Measurements from ENCODE around the gene SCRN1. TPM values are rescaled to one million over a fixed set of nuclear protein-coding genes. Genes with fewer than 3 reads are reported as not detected.

Gene SCRN1
- total RNA-seq, 2 experiments from 2014 or later = 11.5 to 14.6 TPM

GRCh38 chr7:30023524-30023923 is 33.9 kb upstream of the SCRN1 start:
- H3K36me3 Mint-ChIP-seq = peaks cover 4% of the 10 kb centered on the region
- DNase-seq (no peak), ATAC-seq (ENCODE audit: low read depth) (no peak)
- H3K27me3 Mint-ChIP-seq = no peaks in the 10 kb centered on the region
- H3K4me1 Mint-ChIP-seq = peaks cover 27% of the 10 kb centered on the region
- H3K9me3 Mint-ChIP-seq = no peaks in the 10 kb centered on the region
- no peak overlapping the region for H3K4me3 Mint-ChIP-seq
- POLR2A ChIA-PET = no interaction called here
- no peak overlapping the region for H3K27ac Mint-ChIP-seq

DNA sequence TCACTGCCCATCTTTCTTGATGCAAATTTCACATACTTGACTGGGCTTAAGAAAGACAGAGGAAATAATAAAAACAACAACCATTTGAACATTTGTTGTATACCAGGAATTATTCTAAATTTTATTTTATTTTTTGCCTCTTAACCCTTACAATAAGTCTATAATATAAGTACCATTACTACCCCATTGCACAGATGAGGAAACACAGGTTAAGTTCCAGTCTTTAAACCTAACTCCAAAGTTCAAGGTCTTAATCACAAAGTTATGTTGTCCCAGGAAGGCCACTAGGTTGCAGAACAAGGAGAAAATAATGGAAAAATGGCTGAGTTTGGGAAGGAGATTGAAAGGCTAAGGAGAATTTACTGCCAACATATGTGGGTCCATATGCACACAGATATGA is 33.4 kb upstream of the SCRN1 start:
- H3K4me3 Mint-ChIP-seq = no peak overlapping the region
- H3K4me1 Mint-ChIP-seq = peaks cover 27% of the 10 kb centered on the region
- POLR2A ChIA-PET = no interaction called here
- no peaks in the 10 kb centered on the region for H3K27me3 Mint-ChIP-seq
- H3K9me3 Mint-ChIP-seq = no peaks in the 10 kb centered on the region
- H3K36me3 Mint-ChIP-seq = peaks cover 4% of the 10 kb centered on the region
- no peak overlapping the region for H3K27ac Mint-ChIP-seq
- no peak for DNase-seq
- ATAC-seq (ENCODE audit: low read depth) = no peak

- H3K4me1 Mint-ChIP-seq = peaks cover 20% of the 10 kb centered on the region
- POLR2A ChIA-PET = no interaction called here
- no peak for DNase-seq
- H3K27me3 Mint-ChIP-seq = no peaks in the 10 kb centered on the region
- no peak overlapping the region for H3K27ac Mint-ChIP-seq
- H3K9me3 Mint-ChIP-seq = no peaks in the 10 kb centered on the region
- H3K36me3 Mint-ChIP-seq = peaks cover 4% of the 10 kb centered on the region
- ATAC-seq (ENCODE audit: low read depth) = no peak
- no peak overlapping the region for H3K4me3 Mint-ChIP-seq
These were observed 30.9 kb upstream of the SCRN1 start for GRCh38 chr7:30020535-30020934.

DNA sequence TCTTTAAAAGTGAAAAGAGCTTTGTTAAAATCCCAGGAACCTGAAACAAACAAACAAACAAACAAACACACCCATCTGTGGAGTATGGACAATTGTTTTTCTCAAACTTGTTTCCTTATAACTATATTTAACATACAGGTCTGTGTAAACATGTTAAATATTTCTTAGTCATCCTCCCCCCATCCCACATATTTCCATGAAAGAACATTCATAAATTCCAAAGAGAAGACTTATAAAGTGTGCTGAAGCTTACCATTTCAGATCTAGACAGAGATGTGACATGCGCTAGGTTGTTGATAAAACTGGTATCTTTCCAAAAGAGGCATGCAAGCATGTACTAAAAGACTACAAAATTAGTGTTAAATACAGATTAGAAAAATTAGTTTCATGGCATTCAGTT is 30.4 kb upstream of the SCRN1 start:
- ATAC-seq (ENCODE audit: low read depth) = no peak
- no peaks in the 10 kb centered on the region for H3K9me3 Mint-ChIP-seq
- H3K36me3 Mint-ChIP-seq = peaks cover 4% of the 10 kb centered on the region
- no peak for DNase-seq
- H3K4me1 Mint-ChIP-seq = peaks cover 15% of the 10 kb centered on the region
- no peaks in the 10 kb centered on the region for H3K27me3 Mint-ChIP-seq
- H3K4me3 Mint-ChIP-seq = no peak overlapping the region
- POLR2A ChIA-PET = no interaction called here
- H3K27ac Mint-ChIP-seq = no peak overlapping the region

DNA sequence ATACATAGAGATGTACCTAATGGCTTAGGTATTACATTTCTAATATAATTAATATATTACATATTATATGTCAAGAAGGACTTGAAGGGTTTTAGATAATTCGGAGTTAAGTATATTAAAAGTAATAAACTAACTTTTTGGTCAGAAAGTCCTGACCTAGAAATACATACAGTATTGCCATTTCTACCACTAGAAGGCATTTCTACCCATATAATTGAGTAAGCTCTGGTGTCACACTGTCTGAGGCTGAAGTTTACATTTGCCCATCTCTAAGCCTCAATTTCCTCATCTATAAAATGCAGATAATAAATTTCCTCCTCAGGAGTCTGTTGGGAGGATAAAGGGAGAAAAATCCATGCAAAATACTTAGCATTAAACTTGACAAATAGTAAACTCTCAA is 29.8 kb upstream of the SCRN1 start:
- ATAC-seq (ENCODE audit: low read depth) (no peak), DNase-seq (no peak)
- Mint-ChIP-seq H3K36me3 (peaks cover 6% of the 10 kb centered on the region), H3K27ac (no peak overlapping the region), H3K4me3 (no peak overlapping the region), H3K27me3 (no peaks in the 10 kb centered on the region), H3K4me1 (peaks cover 11% of the 10 kb centered on the region), H3K9me3 (no peaks in the 10 kb centered on the region)
- POLR2A ChIA-PET = no interaction called here

- POLR2A ChIA-PET = no interaction called here
- no peaks in the 10 kb centered on the region for H3K27me3 Mint-ChIP-seq
- ATAC-seq (ENCODE audit: low read depth) = no peak
- H3K9me3 Mint-ChIP-seq = no peaks in the 10 kb centered on the region
- DNase-seq = no peak
- H3K27ac Mint-ChIP-seq = no peak overlapping the region
- peaks cover 6% of the 10 kb centered on the region for H3K4me1 Mint-ChIP-seq
- peaks cover 7% of the 10 kb centered on the region for H3K36me3 Mint-ChIP-seq
- H3K4me3 Mint-ChIP-seq = no peak overlapping the region
These were observed 28.9 kb upstream of the SCRN1 start for GRCh38 chr7:30018451-30018850.

DNA sequence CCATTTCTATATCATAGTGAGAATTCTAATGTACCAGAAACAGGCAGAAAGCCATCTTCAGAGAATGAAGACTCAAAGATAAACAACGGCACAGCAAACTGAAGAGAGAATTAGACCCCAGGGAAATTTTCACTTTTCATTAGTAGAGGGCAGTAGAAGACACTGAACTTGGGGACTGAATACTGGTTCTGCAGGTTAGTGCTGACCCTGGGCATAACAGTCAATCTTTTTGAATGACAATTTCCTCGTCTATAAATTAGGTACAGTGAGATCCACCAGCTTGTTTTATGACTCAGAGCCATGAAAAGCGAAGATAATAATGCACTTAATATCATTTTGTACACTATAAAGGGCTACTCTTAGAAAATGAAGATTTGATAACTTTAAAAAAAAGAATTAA is 23.2 kb upstream of the SCRN1 start:
- no peaks in the 10 kb centered on the region for H3K4me1 Mint-ChIP-seq
- POLR2A ChIA-PET = no interaction called here
- no peak overlapping the region for H3K4me3 Mint-ChIP-seq
- H3K27ac Mint-ChIP-seq = no peak overlapping the region
- no peaks in the 10 kb centered on the region for H3K27me3 Mint-ChIP-seq
- DNase-seq (no peak), ATAC-seq (ENCODE audit: low read depth) (no peak)
- H3K9me3 Mint-ChIP-seq = no peaks in the 10 kb centered on the region
- H3K36me3 Mint-ChIP-seq = peaks cover 4% of the 10 kb centered on the region

- Mint-ChIP-seq H3K4me1 (no peaks in the 10 kb centered on the region), H3K27ac (no peak overlapping the region), H3K27me3 (peaks cover 6% of the 10 kb centered on the region), H3K36me3 (peaks cover 4% of the 10 kb centered on the region), H3K4me3 (no peak overlapping the region), H3K9me3 (no peaks in the 10 kb centered on the region)
- POLR2A ChIA-PET = no interaction called here
- ATAC-seq (ENCODE audit: low read depth) (no peak), DNase-seq (no peak)
These were observed 20.4 kb upstream of the SCRN1 start for GRCh38 chr7:30010021-30010420.

DNA sequence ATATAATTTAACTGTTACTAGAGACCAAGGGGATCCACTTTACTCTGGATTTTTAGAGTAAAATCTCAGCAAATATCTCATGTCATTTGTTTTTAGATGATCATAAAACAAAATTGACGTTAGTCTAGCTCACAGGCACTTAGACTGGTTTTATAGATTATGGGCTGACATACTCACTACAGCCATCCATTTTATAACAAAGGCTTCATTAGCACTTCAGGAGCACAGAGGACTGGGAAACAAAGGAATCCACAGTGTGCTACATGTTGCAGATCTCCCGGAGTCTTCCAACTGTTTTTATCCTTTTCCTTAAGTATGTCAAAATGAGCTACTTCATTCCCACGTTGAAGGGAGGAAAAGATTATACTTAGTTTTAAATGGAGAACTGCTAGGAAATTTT is 15.9 kb upstream of the SCRN1 start:
- H3K27me3 Mint-ChIP-seq = peaks cover 14% of the 10 kb centered on the region
- ATAC-seq (ENCODE audit: low read depth) (no peak), DNase-seq (no peak)
- H3K36me3 Mint-ChIP-seq = no peaks in the 10 kb centered on the region
- no peaks in the 10 kb centered on the region for H3K4me1 Mint-ChIP-seq
- H3K27ac Mint-ChIP-seq = no peak overlapping the region
- H3K9me3 Mint-ChIP-seq = no peaks in the 10 kb centered on the region
- POLR2A ChIA-PET = no interaction called here
- H3K4me3 Mint-ChIP-seq = no peak overlapping the region

DNA sequence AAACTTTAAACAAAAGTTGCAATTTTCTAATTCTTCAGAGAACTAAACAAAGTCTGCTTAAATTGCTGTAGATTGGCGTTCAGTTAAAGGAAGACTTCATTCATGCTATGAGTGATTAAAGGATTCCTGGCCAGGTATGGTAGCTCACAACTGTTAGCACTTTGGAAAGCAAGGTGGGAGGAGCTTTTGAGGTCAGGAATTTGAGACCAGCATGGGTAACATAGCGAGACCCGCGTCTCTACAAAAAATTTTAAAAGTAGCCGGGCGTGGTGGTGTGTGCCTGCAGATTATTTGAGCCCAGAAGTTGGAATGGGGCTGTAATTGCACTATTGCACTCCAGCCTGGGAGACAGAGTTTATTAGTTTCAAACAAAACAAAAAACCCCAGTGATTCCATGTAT is 13.5 kb upstream of the SCRN1 start:
- peaks cover 21% of the 10 kb centered on the region for H3K27me3 Mint-ChIP-seq
- H3K9me3 Mint-ChIP-seq = no peaks in the 10 kb centered on the region
- no peak overlapping the region for H3K4me3 Mint-ChIP-seq
- no peak overlapping the region for H3K27ac Mint-ChIP-seq
- H3K36me3 Mint-ChIP-seq = peaks cover 1% of the 10 kb centered on the region
- H3K4me1 Mint-ChIP-seq = no peaks in the 10 kb centered on the region
- POLR2A ChIA-PET = no interaction called here
- DNase-seq (no peak), ATAC-seq (ENCODE audit: low read depth) (no peak)

DNA sequence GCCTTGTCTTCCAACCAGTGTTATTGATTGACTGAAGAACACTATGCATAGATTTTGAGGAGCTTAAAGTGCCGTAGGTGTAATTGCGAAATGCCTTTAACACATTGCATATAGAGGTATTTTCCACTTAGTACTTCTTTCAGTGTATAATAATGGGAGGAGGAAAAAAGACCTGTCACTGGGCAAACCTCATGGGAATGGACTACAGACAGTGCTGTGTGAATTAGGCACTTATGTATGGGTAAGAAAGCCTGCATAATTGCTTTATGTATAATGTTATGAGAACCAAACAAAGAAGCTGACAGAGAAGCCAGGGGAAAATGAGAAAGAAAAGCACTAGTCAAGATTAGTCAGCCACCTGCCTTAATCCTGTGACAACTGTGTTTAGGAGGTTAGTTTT is 12.4 kb upstream of the SCRN1 start:
- no peaks in the 10 kb centered on the region for H3K9me3 Mint-ChIP-seq
- H3K27me3 Mint-ChIP-seq = peaks cover 25% of the 10 kb centered on the region
- no peaks in the 10 kb centered on the region for H3K4me1 Mint-ChIP-seq
- H3K36me3 Mint-ChIP-seq = peaks cover 3% of the 10 kb centered on the region
- no peak overlapping the region for H3K27ac Mint-ChIP-seq
- no peak overlapping the region for H3K4me3 Mint-ChIP-seq
- POLR2A ChIA-PET = no interaction called here
- no peak for DNase-seq
- ATAC-seq (ENCODE audit: low read depth) = no peak

GRCh38 chr7:29998489-29998888 is 8.9 kb upstream of the SCRN1 start:
- peaks cover 34% of the 10 kb centered on the region for H3K27me3 Mint-ChIP-seq
- H3K9me3 Mint-ChIP-seq = peaks cover 7% of the 10 kb centered on the region
- no peak overlapping the region for H3K27ac Mint-ChIP-seq
- POLR2A ChIA-PET = no interaction called here
- no peak for DNase-seq
- H3K4me1 Mint-ChIP-seq = no peaks in the 10 kb centered on the region
- H3K36me3 Mint-ChIP-seq = peaks cover 10% of the 10 kb centered on the region
- no peak overlapping the region for H3K4me3 Mint-ChIP-seq
- no peak for ATAC-seq (ENCODE audit: low read depth)

- Mint-ChIP-seq H3K27me3 (peaks cover 41% of the 10 kb centered on the region), H3K36me3 (peaks cover 10% of the 10 kb centered on the region), H3K4me1 (no peaks in the 10 kb centered on the region), H3K4me3 (no peak overlapping the region), H3K27ac (no peak overlapping the region), H3K9me3 (peaks cover 11% of the 10 kb centered on the region)
- ATAC-seq (ENCODE audit: low read depth) (no peak), DNase-seq (no peak)
- POLR2A ChIA-PET = no interaction called here
These were observed 6.7 kb upstream of the SCRN1 start for GRCh38 chr7:29996321-29996720.

DNA sequence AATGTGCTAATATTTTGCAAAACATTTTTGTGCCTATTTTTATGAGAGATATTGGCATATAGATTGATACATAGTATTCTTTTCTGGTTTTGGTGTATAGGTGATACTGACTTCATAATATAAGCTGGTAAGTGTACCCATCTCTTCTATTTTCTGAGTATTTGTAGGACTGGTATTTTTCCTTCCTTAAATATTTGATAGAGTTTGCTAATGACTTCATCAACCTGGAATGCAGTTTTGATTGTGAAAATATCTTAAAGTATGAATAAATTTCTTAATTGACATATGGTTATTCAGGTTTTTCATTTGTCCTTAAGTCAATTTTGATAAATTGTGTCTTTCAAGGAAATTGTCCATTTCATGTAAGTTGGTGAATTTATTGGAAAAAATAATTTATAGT is 6.1 kb upstream of the SCRN1 start:
- Mint-ChIP-seq H3K4me3 (no peak overlapping the region), H3K27me3 (peaks cover 44% of the 10 kb centered on the region), H3K27ac (no peak overlapping the region), H3K4me1 (no peaks in the 10 kb centered on the region), H3K36me3 (peaks cover 10% of the 10 kb centered on the region), H3K9me3 (peaks cover 11% of the 10 kb centered on the region)
- ATAC-seq (ENCODE audit: low read depth) = no peak
- POLR2A ChIA-PET = no interaction called here
- no peak for DNase-seq

GRCh38 chr7:29993140-29993539 is 3.5 kb upstream of the SCRN1 start:
- Mint-ChIP-seq H3K4me3 (no peak overlapping the region), H3K27ac (no peak overlapping the region), H3K9me3 (peaks cover 11% of the 10 kb centered on the region), H3K27me3 (peaks cover 48% of the 10 kb centered on the region), H3K36me3 (peaks cover 9% of the 10 kb centered on the region), H3K4me1 (peaks cover 8% of the 10 kb centered on the region)
- DNase-seq (no peak), ATAC-seq (ENCODE audit: low read depth) (no peak)
- POLR2A ChIA-PET = no interaction called here
